HFFc6 (cell line): ENCODE measurements around the gene NOL12. TPM values are rescaled to one million over a fixed set of nuclear protein-coding genes. Genes with fewer than 3 reads are reported as not detected.

Experiments used
- DNase-seq: peaks from one replicate; pipeline ENCODE4 v3.0.0-alpha.2; 2018
- H3K27ac Mint-ChIP-seq: 2 replicates; pipeline ENCODE4 v1.8.0; 2020; ENCODE audit warnings: mild to moderate bottlenecking, mixed read lengths
- H3K27me3 Mint-ChIP-seq: 2 replicates; pipeline ENCODE4 v1.8.0; 2021; ENCODE audit warnings: mild to moderate bottlenecking, moderate library complexity, mixed read lengths; ENCODE audit not compliant: insufficient read depth
- H3K36me3 Mint-ChIP-seq: 2 replicates; pipeline ENCODE4 v1.8.0; 2021; ENCODE audit warnings: low read depth, mixed read lengths
- H3K4me1 Mint-ChIP-seq: 2 replicates; pipeline ENCODE4 v1.8.0; 2020; ENCODE audit warnings: low read depth, mixed read lengths
- H3K4me3 Mint-ChIP-seq: 2 replicates; pipeline ENCODE4 v1.8.0; 2020; ENCODE audit warnings: mild to moderate bottlenecking, moderate library complexity, mixed read lengths
- H3K9me3 Mint-ChIP-seq: 2 replicates; pipeline ENCODE4 v1.8.0; 2020; ENCODE audit warnings: mild to moderate bottlenecking, mixed read lengths
- total RNA-seq, 6 experiments: library from RNA; stranded (reverse); fragmentation: NEBNext Ultra II Directional; extraction: Animal tissue kit (Norgen Biotek cat#: 25700); gene quantifications; 2 replicates in 1 of 6; 3 replicates in 5 of 6; pipeline ENCODE4 v1.2.3, GENCODE V29; 2021
- TF ChIP-seq, protein P1 (sequence below): fragments of 200-600 bp; sonication (generic); IDR thresholded peaks from 2 replicates; pipeline ENCODE4 v1.5.0; 2021; ENCODE audit warnings: antibody characterized with exemption, mild to moderate bottlenecking

NOL12 gene
- total RNA-seq, 6 experiments from 2014 or later: 17.7 to 29.6 (median 26.9) TPM

- TF ChIP-seq, protein P1, sequence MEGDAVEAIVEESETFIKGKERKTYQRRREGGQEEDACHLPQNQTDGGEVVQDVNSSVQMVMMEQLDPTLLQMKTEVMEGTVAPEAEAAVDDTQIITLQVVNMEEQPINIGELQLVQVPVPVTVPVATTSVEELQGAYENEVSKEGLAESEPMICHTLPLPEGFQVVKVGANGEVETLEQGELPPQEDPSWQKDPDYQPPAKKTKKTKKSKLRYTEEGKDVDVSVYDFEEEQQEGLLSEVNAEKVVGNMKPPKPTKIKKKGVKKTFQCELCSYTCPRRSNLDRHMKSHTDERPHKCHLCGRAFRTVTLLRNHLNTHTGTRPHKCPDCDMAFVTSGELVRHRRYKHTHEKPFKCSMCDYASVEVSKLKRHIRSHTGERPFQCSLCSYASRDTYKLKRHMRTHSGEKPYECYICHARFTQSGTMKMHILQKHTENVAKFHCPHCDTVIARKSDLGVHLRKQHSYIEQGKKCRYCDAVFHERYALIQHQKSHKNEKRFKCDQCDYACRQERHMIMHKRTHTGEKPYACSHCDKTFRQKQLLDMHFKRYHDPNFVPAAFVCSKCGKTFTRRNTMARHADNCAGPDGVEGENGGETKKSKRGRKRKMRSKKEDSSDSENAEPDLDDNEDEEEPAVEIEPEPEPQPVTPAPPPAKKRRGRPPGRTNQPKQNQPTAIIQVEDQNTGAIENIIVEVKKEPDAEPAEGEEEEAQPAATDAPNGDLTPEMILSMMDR: peak; percentile 53
- Mint-ChIP-seq H3K27me3 (no peaks in the 10 kb centered on the region; the same call in 1 of the 2 replicates), H3K4me3 (peak overlapping the region; percentile 55), H3K27ac (peak overlapping the region; percentile 97), H3K9me3 (no peaks in the 10 kb centered on the region), H3K4me1 (peaks cover 40% of the 10 kb centered on the region), H3K36me3 (peaks cover 3% of the 10 kb centered on the region; the same call in 1 of the 2 replicates)
- DNase-seq: peak; percentile 75
Measured at GRCh38 chr22:37661160-37661924, 24.8 kb upstream of the NOL12 start.

DNA sequence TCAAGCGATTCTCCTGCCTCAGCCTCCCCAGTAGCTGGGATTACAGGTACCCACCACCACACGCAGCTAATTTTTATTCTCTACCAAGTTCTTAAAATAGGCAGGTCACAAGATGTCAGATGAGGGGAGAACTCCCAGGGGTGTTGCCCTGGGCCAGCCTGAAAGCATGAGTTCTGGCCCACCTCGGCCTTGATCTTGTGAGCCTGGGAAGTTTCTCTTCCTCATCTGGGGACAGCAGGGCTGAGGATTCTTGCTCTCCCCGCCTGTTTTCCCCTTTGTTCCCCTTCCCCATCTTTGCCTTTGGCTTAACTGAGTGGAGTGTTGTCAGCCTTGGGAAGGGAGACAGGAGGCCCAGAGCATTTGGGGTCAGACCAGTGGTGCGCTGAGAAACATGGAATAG is 24.1 kb upstream of the NOL12 start:
- Mint-ChIP-seq H3K27ac (peak overlapping the region; percentile 97), H3K27me3 (peaks cover under 1% of the 10 kb centered on the region), H3K36me3 (peaks cover 10% of the 10 kb centered on the region; the same call in 1 of the 2 replicates), H3K4me1 (peaks cover 40% of the 10 kb centered on the region), H3K9me3 (no peaks in the 10 kb centered on the region), H3K4me3 (peak overlapping the region; percentile 54)
- DNase-seq: no peak
- TF ChIP-seq, protein P1: no peak

DNA sequence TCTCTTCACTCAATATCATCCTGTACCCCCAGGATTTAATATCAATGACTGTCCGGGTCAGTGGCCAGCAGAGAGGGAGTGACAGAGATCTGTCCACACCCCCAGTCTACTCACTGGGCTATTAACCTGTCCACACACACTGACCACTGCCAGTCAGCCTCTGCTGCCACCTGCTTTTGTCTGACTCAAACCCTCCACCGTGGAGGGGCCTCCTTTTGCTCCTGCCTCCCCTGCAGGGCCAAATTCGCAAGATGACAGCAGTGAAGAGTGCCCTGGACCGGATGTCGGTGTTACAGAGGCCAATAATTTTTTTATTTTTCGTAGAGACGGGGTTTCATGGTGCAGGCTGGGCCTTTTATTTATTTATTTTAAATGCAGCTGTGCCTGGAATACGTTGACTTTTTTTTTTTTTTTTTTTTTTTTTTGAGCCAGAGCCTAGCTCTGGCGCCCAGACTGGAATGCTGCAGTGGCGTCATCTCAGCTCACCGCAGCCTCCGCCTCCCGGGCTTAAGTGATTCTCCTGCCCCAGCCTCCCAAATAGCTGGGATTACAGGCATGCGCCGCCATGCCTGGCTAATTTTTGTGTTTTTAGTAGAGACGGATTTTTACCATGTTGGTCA is 22.5 kb upstream of the NOL12 start:
- Mint-ChIP-seq H3K4me1 (peaks cover 39% of the 10 kb centered on the region), H3K27ac (peak overlapping the region; percentile 43; the same call in 1 of the 2 replicates), H3K4me3 (no peak overlapping the region), H3K36me3 (peaks cover 11% of the 10 kb centered on the region; the same call in 1 of the 2 replicates), H3K27me3 (peaks cover 2% of the 10 kb centered on the region), H3K9me3 (no peaks in the 10 kb centered on the region)
- TF ChIP-seq, protein P1: no peak
- peak; percentile 30 for DNase-seq

DNA sequence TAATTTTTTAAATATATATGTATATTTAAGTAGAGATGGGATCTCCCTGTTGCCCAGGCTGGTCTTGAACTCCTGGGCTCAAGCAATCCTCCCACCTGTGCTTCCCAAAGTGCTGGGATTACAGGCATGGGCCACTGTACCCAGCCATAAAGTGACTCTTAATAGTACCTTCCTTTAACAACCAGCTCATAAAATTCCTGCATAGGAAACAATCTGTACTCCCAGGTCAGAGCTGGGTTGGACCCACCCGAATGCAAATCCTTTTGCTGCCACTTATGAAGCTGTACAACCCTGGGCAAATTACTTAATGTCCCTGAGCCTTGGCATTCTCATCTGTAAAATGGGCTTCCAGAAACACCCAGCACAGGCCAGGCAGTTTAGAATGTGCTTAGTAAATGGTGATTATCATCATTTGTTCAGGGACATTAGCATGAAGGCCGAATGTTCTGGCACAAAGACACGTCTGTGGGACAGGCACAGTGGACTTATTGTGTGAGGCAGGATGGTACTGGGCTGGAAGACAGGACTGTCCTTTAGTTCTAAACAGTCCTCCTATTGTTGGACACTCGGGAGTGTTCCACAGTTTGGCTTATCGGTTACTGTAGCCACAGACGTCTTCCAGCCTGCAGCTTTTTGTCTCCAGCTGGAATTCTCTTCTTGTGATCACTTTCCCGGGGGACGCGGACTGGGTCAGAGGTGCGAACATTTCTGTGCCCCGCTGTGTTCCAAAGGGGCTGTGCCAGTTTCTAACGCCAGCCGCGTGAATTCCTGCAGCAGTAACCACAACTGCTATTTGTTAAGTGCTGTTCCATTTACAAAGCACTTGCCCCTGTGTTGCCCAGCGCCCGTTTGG is 21.7 kb upstream of the NOL12 start:
- Mint-ChIP-seq H3K4me3 (no peak overlapping the region), H3K36me3 (peaks cover 11% of the 10 kb centered on the region; the same call in 1 of the 2 replicates), H3K9me3 (no peaks in the 10 kb centered on the region), H3K27me3 (peaks cover 2% of the 10 kb centered on the region), H3K4me1 (peaks cover 39% of the 10 kb centered on the region), H3K27ac (no peak overlapping the region)
- TF ChIP-seq, protein P1: no peak
- no peak for DNase-seq

DNA sequence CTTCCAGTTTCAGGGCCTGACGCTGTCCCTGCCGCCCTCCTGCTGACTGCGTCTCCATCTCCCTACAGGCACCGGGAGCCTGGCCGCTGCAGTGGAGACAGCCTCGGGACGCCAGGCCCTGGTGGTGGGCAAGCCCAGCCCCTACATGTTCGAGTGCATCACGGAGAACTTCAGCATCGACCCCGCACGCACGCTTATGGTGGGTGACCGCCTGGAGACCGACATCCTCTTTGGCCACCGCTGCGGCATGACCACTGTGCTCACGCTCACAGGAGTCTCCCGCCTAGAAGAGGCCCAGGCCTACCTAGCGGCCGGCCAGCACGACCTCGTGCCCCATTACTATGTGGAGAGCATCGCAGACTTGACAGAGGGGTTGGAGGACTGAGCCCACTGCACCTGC is 20.7 kb upstream of the NOL12 start:
- Mint-ChIP-seq H3K27me3 (peaks cover 2% of the 10 kb centered on the region), H3K27ac (no peak overlapping the region), H3K9me3 (no peaks in the 10 kb centered on the region), H3K36me3 (peaks cover 11% of the 10 kb centered on the region; the same call in 1 of the 2 replicates), H3K4me1 (peaks cover 33% of the 10 kb centered on the region), H3K4me3 (no peak overlapping the region)
- no peak for DNase-seq
- TF ChIP-seq, protein P1: no peak
